GM13977 (cell line): ENCODE data around the gene RAMAC.

Experiments
- DNase-seq: peaks from one replicate; pipeline ENCODE4 v3.0.0; 2012; ENCODE audit warnings: low spot score
- in situ Hi-C: fragments of 300-500 bp; cut with MboI; formaldehyde crosslinking; loops from one replicate; pipeline ENCODE4 v1.12.0; 2022; ENCODE audit warnings: low sequenced_read_pairs, low pct_unique_long_range_greater_than_20kb, mixed read lengths, inconsistent platforms; ENCODE audit not compliant: unreplicated experiment
- TF ChIP-seq, protein P1 (sequence below): IDR thresholded peaks from 2 replicates; pipeline ENCODE4 v1.5.1; 2012; ENCODE audit warnings: mild to moderate bottlenecking, control low read depth; ENCODE audit not compliant: insufficient read depth; ENCODE audit errors: extremely low read depth, missing control alignments

The RAMAC gene

DNA sequence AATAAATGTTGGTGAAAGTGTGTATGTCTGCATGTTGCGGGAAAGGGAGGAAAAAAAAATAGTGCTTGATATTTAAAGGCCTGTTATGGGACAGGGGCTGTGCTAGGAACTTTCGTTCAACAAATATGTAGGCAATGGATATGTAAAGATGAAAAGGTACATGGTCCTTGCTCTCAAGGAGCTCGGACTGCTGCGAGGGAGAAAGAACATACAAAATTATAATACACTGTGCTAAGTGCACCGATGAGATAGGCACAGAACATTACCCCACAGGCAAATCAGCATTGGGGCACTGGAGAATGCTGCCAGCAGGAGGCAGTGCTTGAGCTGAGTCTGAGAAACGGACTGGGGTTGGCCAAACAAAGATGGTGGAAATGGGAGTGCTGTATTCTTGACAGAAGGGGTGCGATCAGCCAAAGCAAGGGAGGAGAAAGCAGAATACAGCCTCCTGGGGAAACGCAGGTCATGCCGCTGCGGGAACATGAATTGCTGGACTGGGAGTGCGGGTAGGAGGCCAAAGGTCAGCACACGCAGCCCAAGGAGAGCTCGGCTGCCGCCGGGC is 24.8 kb downstream of the RAMAC start:
- in situ Hi-C loops: loop anchor here (10.0 to 25.0 kb wide), 2 partner anchors 204 to 377 kb away; no protein-coding TSS in a partner anchor
- TF ChIP-seq, protein P1, sequence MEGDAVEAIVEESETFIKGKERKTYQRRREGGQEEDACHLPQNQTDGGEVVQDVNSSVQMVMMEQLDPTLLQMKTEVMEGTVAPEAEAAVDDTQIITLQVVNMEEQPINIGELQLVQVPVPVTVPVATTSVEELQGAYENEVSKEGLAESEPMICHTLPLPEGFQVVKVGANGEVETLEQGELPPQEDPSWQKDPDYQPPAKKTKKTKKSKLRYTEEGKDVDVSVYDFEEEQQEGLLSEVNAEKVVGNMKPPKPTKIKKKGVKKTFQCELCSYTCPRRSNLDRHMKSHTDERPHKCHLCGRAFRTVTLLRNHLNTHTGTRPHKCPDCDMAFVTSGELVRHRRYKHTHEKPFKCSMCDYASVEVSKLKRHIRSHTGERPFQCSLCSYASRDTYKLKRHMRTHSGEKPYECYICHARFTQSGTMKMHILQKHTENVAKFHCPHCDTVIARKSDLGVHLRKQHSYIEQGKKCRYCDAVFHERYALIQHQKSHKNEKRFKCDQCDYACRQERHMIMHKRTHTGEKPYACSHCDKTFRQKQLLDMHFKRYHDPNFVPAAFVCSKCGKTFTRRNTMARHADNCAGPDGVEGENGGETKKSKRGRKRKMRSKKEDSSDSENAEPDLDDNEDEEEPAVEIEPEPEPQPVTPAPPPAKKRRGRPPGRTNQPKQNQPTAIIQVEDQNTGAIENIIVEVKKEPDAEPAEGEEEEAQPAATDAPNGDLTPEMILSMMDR: peak; percentile 95

DNA sequence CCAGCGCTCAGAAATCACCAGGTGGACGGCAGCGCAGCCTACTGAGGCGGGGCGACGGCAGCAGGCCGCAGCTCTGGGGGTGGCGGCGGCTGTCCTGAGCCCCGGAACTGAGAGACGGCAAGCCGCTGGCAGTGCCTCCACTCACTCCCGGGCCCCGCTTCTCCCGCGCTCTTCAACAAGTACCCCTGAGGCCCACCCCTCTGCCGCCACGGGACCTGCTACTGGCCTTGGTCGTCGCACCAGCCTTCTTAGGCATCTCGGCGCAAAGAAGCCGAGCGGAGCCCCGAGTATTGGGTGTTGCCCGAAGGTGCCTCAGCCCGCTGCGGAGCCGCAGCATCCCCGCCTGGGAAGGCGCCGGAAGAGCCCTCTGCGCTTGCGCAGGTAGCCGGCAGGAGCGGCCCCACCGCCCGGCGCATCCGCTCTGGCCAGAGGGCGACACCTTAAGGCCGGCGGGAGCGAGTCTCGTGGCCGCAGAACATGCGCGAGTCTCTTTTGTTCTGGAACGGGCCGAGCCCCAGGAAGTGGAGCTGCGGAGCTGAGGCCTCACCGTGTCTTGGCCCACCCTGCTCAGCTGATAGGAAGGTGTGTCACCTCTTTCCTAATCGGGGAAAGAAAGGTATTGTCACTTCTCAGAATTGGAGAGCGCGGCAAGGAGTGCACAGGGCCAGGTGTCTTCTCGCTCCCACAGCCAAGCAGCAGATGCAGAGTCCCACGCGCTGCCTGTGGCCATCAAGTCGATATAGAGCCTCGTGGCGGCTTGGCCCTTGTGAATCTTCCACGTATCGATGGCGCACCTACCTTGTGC is 25.5 kb downstream of the RAMAC start, which contains the start of gene C15orf40:
Gene C15orf40 (minus strand): TSS at position 369 of the 805 bp plus-strand sequence. CDS start 32 bp downstream, at position 337.
- in situ Hi-C loops: loop anchor here (10.0 to 25.0 kb wide), 2 partner anchors 203 to 376 kb away; no protein-coding TSS in a partner anchor
- peak; percentile 93 for DNase-seq
- TF ChIP-seq, protein P1: peak; percentile 94

More for the DNA sequence above, 24.8 kb downstream of the RAMAC start:
- peak; percentile 86 for DNase-seq

DNA sequence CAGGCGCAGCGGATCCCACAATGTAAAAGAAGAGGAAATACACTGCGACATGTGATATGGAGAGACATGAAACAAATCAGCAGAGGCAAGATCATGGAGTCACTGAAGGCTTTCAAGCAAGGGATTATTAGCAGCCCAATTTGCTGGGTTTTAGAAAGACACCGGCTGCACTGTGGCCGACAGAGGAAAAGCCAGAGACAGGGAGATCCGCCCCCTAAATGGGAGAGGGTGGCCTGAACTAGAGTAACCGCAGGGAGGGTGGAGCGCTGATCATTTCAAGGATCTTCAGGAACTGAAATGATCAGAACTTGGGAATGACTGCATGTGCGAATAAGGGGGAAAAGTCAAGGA is 26.0 kb downstream of the RAMAC start:
- TF ChIP-seq, protein P1: no peak
- in situ Hi-C loops: loop anchor here (10.0 to 25.0 kb wide), 2 partner anchors 203 to 375 kb away; no protein-coding TSS in a partner anchor
- no peak for DNase-seq

DNA sequence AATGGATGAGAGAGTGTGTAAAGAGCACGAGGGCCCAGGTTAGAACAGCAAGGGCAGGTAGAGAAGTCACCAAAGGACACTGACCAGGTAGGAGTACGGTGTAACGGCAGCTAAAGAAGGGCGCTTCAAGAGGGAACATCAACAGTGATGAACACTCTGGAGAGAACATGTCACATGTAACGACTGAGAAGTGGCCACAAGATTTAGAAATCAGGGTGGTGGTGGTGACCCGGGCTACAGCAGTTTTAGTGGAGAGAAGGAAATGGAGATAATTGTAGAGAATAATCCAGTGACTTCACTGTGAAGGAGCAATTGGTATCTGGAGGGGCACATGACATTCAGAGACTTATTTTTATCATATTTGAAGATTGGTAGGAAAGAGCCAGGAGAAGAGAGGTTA is 26.6 kb downstream of the RAMAC start:
- TF ChIP-seq, protein P1: no peak
- in situ Hi-C loops: loop anchor here (10.0 to 25.0 kb wide), 2 partner anchors 202 to 375 kb away; no protein-coding TSS in a partner anchor
- no peak for DNase-seq

DNA sequence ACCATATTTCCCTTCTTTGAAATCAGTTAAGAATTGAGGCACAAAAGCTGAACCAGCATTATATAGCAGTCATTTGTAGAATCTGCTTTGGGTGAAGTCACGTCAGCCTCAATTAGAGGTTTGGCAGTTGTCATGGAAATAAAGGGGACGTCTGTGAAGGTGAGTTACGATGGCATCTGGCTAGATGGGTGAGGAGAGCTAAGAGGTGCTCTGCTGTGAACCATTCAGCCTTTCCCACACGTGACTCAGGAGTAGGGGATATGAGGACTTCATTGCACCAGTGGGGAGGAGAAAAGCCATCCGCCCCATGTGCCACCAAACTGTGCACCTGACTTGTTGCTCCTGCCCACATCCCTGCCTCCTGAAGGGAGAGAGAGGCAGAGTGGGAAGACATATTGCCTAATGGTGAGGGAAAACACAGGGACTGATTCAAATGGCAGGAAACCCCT is 28.2 kb downstream of the RAMAC start:
- in situ Hi-C loops: loop anchor here (10.0 to 25.0 kb wide), 2 partner anchors 201 to 373 kb away; no protein-coding TSS in a partner anchor
- TF ChIP-seq, protein P1: no peak
- DNase-seq: no peak

DNA sequence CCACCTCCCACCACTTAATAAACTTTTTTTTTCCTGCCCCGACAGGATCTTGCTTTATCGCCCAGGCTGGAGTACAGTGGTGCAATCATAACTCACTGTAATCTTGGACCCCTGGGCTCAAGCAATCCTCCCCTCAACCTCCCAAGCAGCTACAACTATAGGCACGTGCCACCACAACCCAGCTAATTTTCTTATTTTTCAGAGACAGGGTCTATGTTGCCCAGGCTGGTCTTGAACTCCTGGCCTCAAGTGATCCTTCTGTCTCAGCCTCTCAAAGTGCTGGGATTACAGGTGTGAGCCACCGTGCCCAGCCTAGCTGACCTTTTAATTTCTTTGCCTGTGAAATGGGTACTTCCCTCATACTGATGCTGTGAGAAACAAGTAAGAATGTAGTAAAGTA is 29.4 kb downstream of the RAMAC start:
- TF ChIP-seq, protein P1: no peak
- no peak for DNase-seq
- in situ Hi-C loops: loop anchor here (10.0 to 25.0 kb wide), 2 partner anchors 199 to 372 kb away; no protein-coding TSS in a partner anchor
